OCI-M1 (cell line): ENCODE measurements around the gene SPOUT1.
A peak's percentile ranks its signal among the peaks of the same experiment; 100 is the strongest.
"Not testable (repeated sequence)": the region's sequence is repeated elsewhere in the genome, so short reads cannot be mapped to it uniquely, and the experiment has no call there.

Experiments used
- DNase-seq: peaks from one replicate; lab custom pipeline; 2025; lab: John Stamatoyannopoulos, UW

SPOUT1 gene, protein sequence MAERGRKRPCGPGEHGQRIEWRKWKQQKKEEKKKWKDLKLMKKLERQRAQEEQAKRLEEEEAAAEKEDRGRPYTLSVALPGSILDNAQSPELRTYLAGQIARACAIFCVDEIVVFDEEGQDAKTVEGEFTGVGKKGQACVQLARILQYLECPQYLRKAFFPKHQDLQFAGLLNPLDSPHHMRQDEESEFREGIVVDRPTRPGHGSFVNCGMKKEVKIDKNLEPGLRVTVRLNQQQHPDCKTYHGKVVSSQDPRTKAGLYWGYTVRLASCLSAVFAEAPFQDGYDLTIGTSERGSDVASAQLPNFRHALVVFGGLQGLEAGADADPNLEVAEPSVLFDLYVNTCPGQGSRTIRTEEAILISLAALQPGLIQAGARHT

GRCh38 chr9:128829477-128830251, at the start of gene SPOUT1:
TSS of gene SPOUT1 (minus strand) at chr9:128829794. CDS start at chr9:128829780, 14 bp downstream.
- DNase-seq, result peak; percentile 96

DNA sequence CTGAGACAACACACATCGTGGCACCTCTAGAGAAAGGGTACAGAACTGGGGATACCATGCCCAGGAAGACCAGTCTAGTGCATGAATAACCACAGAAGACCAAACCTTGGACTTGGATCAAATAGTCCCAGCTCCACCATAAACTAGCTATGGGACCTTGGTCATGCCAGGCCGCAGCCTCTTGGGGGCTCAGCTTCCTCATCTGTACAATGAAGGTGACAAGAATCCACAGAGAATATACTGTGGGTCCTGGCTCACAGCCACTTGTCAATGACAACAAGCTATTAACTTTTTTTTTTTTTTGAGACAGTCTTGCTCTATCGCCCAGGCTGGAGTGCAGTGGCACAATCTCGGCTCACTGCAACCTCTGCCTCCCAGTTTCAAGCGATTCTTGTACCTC, 48.3 kb upstream of the SPOUT1 start:
- peak; percentile 47 for DNase-seq

DNA sequence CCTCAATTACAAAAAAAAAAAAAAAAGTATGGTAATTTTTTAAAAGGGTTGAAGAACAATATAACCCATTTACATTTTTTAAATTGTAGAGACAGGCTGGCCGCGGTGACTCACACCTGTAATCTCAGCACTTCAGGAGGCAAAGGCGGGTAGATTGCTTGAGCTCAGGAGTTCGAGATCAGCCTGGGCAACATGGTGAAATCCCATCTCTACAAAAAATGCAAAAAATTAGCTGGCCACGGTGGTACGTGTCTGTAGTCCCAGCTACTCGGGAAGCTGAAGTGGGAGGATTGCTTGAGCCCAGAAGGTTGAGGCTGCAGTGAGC, 41.3 kb upstream of the SPOUT1 start:
- DNase-seq, result not testable (repeated sequence)

- no peak for DNase-seq
Observed at GRCh38 chr9:128870128-128870940, 40.7 kb upstream of the SPOUT1 start.

DNA sequence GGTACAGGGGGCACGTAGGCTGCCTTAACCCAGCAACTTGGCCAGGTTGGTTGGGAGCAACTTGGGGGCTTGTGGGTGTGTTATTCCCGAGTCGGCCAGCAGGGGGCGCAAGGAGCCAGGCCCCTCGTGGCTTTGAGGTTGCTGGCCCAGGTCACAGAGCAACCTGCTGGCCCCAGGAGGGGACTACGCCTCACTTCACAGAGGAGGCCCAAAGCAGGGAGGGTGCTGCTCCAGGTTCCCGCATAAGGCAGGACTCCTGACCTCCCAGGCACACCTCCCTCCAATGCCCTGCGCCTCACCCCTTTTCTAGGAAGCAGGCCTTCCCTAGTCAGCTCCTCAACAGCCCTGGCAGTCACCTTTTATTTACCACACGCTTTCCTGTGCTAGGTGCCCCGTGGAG, 34.1 kb upstream of the SPOUT1 start:
- DNase-seq, result peak; percentile 85

GRCh38 chr9:128862401-128862851, 32.8 kb upstream of the SPOUT1 start:
- no peak for DNase-seq

GRCh38 chr9:128861501-128861900, 31.9 kb upstream of the SPOUT1 start:
- no peak for DNase-seq

- no peak for DNase-seq
Observed at GRCh38 chr9:128860937-128861336, 31.3 kb upstream of the SPOUT1 start.

GRCh38 chr9:128858476-128858875, 28.9 kb upstream of the SPOUT1 start:
- DNase-seq, result not testable (repeated sequence)

DNA sequence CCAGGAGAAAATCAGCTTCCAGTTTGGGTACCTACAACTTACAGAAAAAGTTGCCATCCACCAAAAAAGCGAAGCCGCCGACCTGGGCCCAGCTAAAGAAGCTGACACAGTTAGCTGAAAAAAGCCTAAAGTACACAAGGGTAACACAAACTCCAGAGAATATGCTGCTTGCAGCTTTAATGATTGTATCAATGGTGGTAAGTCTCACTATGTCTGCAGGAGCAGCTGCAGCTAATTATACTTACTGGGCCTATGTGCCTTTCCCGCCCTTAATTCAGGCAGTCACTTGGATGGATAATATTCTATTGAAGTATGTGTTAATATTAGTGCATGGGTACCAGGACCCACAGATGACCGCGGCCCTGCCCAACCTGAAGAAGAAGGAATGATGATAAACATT, 24.9 kb upstream of the SPOUT1 start:
- not testable (repeated sequence) for DNase-seq

GRCh38 chr9:128852646-128853045, 23.1 kb upstream of the SPOUT1 start:
- DNase-seq, result not testable (repeated sequence)

DNA sequence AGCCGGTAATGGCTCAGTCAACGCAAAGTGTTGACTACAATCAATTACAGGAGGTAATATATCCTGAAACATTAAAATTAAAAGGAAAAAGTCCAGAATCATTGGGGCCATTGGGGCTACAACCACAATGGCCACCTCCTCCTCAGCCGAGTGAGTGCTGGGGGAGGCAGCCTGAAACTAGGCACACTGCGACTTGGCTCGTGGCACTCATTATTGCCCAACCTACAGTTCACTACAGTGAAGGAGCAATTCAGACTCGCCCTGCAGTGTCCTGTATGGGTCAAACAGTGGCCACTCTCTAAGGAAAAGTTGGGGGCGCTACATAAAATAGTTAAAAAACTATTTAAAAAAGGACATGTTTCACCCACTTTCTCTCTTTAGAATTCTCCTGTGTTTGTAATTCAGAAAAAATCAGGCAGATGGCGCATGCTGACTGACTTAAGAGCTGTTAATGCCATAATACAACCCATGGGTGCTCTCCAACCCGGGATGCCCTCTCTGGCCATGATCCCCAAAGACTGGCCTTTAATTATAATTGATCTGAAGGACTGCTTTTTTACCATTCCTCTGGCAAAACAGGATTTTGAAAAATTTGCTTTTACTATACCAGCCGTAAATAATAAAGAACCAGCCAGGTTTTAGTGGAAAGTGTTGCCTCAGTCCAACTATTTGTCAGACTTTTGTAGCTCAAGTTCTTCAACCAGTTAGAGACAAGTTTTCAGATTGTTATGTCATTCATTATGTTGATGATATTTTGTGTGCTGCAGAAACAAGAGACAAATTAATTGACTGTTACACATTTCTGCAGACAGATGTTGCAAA, 22.4 kb upstream of the SPOUT1 start:
- DNase-seq, result peak; percentile 65

DNA sequence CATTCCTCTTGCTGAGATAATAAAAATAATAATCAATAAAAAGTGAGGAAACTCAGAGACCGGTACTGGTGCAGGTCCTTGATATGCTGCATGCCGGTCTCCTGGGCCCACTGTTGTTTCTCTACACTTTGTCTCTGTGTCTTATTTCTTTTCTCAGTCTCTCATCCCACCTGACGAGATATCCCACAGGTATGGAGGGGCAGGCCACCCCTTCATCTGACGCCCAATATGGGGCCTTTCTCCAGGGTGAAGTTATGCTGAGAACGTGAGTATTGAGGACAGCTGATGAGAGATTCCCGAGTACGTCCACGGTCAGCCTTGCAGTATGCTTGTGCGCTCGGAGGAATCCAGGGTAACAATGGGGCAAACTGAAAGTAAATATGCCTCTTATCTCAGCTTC, 21.4 kb upstream of the SPOUT1 start:
- DNase-seq, result not testable (repeated sequence)

- DNase-seq, result no peak
Observed at GRCh38 chr9:128847803-128848202, 18.2 kb upstream of the SPOUT1 start.

DNA sequence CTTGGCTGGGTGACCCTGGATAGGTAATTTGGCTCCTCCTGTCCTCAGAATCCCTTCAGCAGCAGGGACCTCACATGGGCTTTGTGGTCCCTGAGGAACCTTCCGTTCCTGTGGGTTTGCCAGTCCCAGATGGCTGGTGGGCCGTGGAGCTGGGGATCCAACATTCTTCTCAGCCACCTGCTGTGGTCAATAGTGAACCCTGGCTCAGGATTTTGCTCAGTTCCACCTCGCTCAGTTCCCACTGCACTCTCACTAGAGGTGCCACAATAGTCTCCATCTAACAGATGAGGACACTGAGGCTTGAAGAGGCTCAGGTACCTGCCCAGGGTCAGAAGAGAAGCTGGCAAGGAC, 17.1 kb upstream of the SPOUT1 start:
- no peak for DNase-seq

DNA sequence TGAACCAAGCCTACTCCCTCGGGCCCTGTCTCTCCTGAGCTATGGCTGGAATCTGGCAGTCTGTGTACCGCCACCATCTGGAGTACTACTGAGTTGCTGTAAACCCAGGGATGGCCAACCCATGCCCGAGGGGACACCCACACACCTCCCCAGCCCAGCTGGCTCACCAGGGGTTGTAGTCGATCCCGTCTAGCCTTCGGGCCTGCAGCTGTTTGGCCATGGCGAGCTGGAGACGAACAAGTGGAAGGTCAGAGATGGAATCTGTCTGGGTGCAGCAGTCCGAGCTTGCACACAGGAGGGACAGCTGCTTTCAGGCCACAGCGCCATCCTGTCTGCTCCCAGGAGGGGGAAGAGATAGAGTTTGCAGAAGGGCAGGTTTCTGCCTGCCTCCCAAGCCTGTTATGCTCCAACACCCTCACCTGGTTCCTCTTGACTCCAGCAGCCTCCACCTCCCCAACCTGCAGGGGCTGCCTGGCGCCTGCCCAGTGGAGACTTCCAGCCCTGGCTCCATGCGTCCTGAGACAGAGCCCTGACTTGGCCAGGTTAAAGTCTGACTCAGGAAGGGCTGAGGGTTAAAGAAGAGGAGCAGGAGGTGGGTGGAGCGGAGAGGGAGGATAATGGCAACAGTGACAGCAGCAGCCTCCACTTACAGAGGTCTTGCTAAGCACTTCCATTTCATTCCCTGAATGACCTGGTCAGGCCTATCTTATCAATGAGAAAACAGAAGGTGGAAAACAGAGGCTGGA, 15.8 kb upstream of the SPOUT1 start:
- DNase-seq, result peak; percentile 8

- DNase-seq, result not testable (repeated sequence)
Observed at GRCh38 chr9:128843171-128843570, 13.6 kb upstream of the SPOUT1 start.

DNA sequence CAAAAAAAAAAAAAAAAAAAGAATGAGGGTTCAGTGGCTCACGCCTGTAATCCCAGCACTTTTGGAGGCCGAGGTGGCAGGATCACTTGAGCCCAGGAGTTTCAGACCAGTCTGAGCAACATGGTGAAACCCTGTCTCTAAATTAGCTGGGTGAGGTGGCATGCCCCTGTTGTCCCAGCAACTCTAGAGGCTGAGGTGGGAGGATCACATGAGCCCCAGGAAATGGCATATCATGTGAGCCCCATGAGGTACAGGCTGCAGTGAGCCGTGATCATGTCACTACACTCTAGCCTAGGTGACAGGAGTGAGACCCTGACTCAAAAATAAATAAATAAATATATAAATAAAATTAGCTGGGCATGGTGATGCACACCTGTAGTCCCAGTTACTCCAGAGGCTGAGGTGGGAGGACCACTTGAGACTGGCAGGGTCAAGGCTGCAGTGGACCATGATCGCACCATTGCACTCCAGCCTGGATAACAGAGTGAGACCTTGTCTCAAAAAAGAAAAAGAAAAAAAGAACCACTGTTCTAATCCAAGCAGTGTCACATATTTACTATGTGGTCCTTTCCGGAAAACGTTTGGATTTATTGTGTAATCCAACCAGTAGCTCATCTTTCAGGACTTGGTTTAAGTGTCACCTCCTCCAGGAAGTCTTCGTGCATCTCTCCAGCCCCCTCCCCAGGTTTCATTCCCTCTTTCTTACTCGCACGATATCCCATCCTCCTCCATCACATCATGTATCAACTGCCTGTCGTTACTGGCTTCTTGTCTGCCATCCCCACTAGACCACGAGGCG, 12.3 kb upstream of the SPOUT1 start:
- DNase-seq, result no peak

GRCh38 chr9:128840524-128840923, 10.9 kb upstream of the SPOUT1 start:
- DNase-seq, result no peak

GRCh38 chr9:128838338-128838737, 8.7 kb upstream of the SPOUT1 start:
- no peak for DNase-seq
